ENCODE data around the gene BMPR1A. TPM values are rescaled to one million over a fixed set of nuclear protein-coding genes. Genes with fewer than 3 reads are reported as not detected.

BMPR1A gene
- total RNA-seq, 1 experiment from 2014 or later = 24.3 TPM

- no peaks in the 10 kb centered on the region for H3K9me3 ChIP-seq (ENCODE audit: insufficient read depth, low read depth)
- intact Hi-C loops (cut with micrococcal nuclease; ENCODE audit: unreplicated experiment) = loop anchor here (5.0 kb wide), 1 partner anchor 556 kb away; no protein-coding TSS in a partner anchor
- H3K9me2 ChIP-seq (ENCODE audit: insufficient read depth) = no peaks in the 10 kb centered on the region
- peak within 1 kb of the TSS; percentile 75; the same call in 1 of the 2 replicates for H2AFZ ChIP-seq
- no peaks in the 10 kb centered on the region for H3K27me3 ChIP-seq (ENCODE audit: insufficient read depth, low read depth)
- peak within 1 kb of the TSS; percentile 72 for H3K4me3 ChIP-seq
- H3K27ac ChIP-seq = peak within 1 kb of the TSS; percentile 80
- DNase-seq = no peak
- peaks cover 11% of the 10 kb centered on the region for H3F3A ChIP-seq (ENCODE audit: insufficient read depth, low read depth)
- no TSS peak for BruUV-seq (replicated peaks)
- no peaks in the 10 kb centered on the region for H4K20me1 ChIP-seq (ENCODE audit: insufficient read depth)
- peaks cover 61% of the 10 kb centered on the region for H3K4me1 ChIP-seq (replicated peaks; ENCODE audit: insufficient read depth)
- ChIA-PET CTCF (interaction anchor here (0.5 to 1.5 kb wide), 2 partner anchors 11 to 13 kb away, joined by 4 read pairs; no protein-coding TSS in a partner anchor), POLR2A (ENCODE audit: unreplicated experiment) (interaction anchor here (0.5 to 0.9 kb wide), 5 partner anchors 8 to 137 kb away, joined by 3 to 6 read pairs (median 3); no protein-coding TSS in a partner anchor)
- peak within 1 kb of the TSS; percentile 87 for H3K4me2 ChIP-seq
- H3K79me2 ChIP-seq (ENCODE audit: low read depth) = no peaks in the 10 kb centered on the region
- H3K36me3 ChIP-seq (ENCODE audit: low read depth) = no peaks in the 10 kb centered on the region
- TF ChIP-seq EZH2 (IDR thresholded peaks at IDR 0.05; ENCODE audit: low read depth) = no peak
- TF ChIP-seq, protein P1, sequence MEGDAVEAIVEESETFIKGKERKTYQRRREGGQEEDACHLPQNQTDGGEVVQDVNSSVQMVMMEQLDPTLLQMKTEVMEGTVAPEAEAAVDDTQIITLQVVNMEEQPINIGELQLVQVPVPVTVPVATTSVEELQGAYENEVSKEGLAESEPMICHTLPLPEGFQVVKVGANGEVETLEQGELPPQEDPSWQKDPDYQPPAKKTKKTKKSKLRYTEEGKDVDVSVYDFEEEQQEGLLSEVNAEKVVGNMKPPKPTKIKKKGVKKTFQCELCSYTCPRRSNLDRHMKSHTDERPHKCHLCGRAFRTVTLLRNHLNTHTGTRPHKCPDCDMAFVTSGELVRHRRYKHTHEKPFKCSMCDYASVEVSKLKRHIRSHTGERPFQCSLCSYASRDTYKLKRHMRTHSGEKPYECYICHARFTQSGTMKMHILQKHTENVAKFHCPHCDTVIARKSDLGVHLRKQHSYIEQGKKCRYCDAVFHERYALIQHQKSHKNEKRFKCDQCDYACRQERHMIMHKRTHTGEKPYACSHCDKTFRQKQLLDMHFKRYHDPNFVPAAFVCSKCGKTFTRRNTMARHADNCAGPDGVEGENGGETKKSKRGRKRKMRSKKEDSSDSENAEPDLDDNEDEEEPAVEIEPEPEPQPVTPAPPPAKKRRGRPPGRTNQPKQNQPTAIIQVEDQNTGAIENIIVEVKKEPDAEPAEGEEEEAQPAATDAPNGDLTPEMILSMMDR (conservative IDR thresholded peaks at IDR 0.05) = no peak
Observed at GRCh38 chr10:86958116-86958900, 201.9 kb downstream of the BMPR1A start, which contains the start of gene SNCG. SNCG (plus strand) TSS chr10:86958599; CDS start chr10:86958698, 99 bp downstream.

GRCh38 chr10:86958901-86959736 lies 202.7 kb downstream of the BMPR1A start:
- no peaks in the 10 kb centered on the region for H3K36me3 ChIP-seq (ENCODE audit: low read depth)
- no peaks in the 10 kb centered on the region for H4K20me1 ChIP-seq (ENCODE audit: insufficient read depth)
- H3K4me1 ChIP-seq (replicated peaks; ENCODE audit: insufficient read depth) = peaks cover 53% of the 10 kb centered on the region
- TF ChIP-seq, protein P1 (conservative IDR thresholded peaks at IDR 0.05) = no peak
- TF ChIP-seq EZH2 (IDR thresholded peaks at IDR 0.05; ENCODE audit: low read depth) = no peak
- peak overlapping the region; percentile 72 for H3K4me3 ChIP-seq
- POLR2A ChIA-PET (ENCODE audit: unreplicated experiment) = interaction anchor here (0.6 to 0.9 kb wide), 4 partner anchors 8 to 137 kb away, joined by 3 to 4 read pairs (median 3); no protein-coding TSS in a partner anchor
- peak overlapping the region; percentile 80 for H3K27ac ChIP-seq
- H2AFZ ChIP-seq = peak overlapping the region; percentile 75
- DNase-seq = peak; percentile 74 to 82
- no peaks in the 10 kb centered on the region for H3K79me2 ChIP-seq (ENCODE audit: low read depth)
- no peaks in the 10 kb centered on the region for H3K9me3 ChIP-seq (ENCODE audit: insufficient read depth, low read depth)
- H3K9me2 ChIP-seq (ENCODE audit: insufficient read depth) = no peaks in the 10 kb centered on the region
- intact Hi-C loops (cut with micrococcal nuclease; ENCODE audit: unreplicated experiment) = loop anchor here (5.0 kb wide), 1 partner anchor 557 kb away; no protein-coding TSS in a partner anchor
- CTCF ChIA-PET = interaction anchor here (1.5 kb wide), 1 partner anchor 14 kb away, joined by 4 read pairs; no protein-coding TSS in a partner anchor
- H3K4me2 ChIP-seq = peak overlapping the region; percentile 87
- H3F3A ChIP-seq (ENCODE audit: insufficient read depth, low read depth) = peaks cover 11% of the 10 kb centered on the region
- no peaks in the 10 kb centered on the region for H3K27me3 ChIP-seq (ENCODE audit: insufficient read depth, low read depth)
- TSS peak; percentile 62 for BruUV-seq (replicated peaks)

- CTCF ChIA-PET = interaction anchor here (0.7 to 1.5 kb wide), 2 partner anchors 14 to 21 kb away, joined by 3 to 4 read pairs; no protein-coding TSS in a partner anchor
- intact Hi-C loops (cut with micrococcal nuclease; ENCODE audit: unreplicated experiment) = loop anchor here (1.0 to 5.0 kb wide), 3 partner anchors 20 to 557 kb away; no protein-coding TSS in a partner anchor
Observed at GRCh38 chr10:86959737-86960002, 203.3 kb downstream of the BMPR1A start.

More at GRCh38 chr10:86959737-86960002, 203.3 kb downstream of the BMPR1A start:
- POLR2A ChIA-PET (ENCODE audit: unreplicated experiment) = interaction anchor here (0.7 to 0.9 kb wide), 2 partner anchors 9 to 137 kb away, joined by 3 read pairs; no protein-coding TSS in a partner anchor
- Histone ChIP-seq H3K4me1 (replicated peaks; ENCODE audit: insufficient read depth) (peaks cover 47% of the 10 kb centered on the region), H3K27ac (peak overlapping the region; percentile 80), H3K9me2 (ENCODE audit: insufficient read depth) (no peaks in the 10 kb centered on the region), H3K4me3 (peak overlapping the region; percentile 72), H3K4me2 (peak overlapping the region; percentile 87), H3F3A (ENCODE audit: insufficient read depth, low read depth) (peaks cover 11% of the 10 kb centered on the region), H3K79me2 (ENCODE audit: low read depth) (no peaks in the 10 kb centered on the region), H4K20me1 (ENCODE audit: insufficient read depth) (no peaks in the 10 kb centered on the region), H2AFZ (peak overlapping the region; percentile 75), H3K36me3 (ENCODE audit: low read depth) (no peaks in the 10 kb centered on the region), H3K27me3 (ENCODE audit: insufficient read depth, low read depth) (no peaks in the 10 kb centered on the region), H3K9me3 (ENCODE audit: insufficient read depth, low read depth) (no peaks in the 10 kb centered on the region)
- no peak for TF ChIP-seq EZH2 (IDR thresholded peaks at IDR 0.05; ENCODE audit: low read depth)
- TF ChIP-seq, protein P1 (conservative IDR thresholded peaks at IDR 0.05) = no peak
- TSS peak; percentile 49 for BruUV-seq (replicated peaks)
- DNase-seq = no peak

Measured in PC-9 (cell line).